Kidney epithelial cell (primary cell): ENCODE measurements around the gene PARG. TPM values are rescaled to one million over a fixed set of nuclear protein-coding genes. Genes with fewer than 3 reads are reported as not detected.
"Not testable (repeated sequence)": the region's sequence is repeated elsewhere in the genome, so short reads cannot be mapped to it uniquely, and the experiment has no call there.

Experiments
- DNase-seq: peaks from one replicate; pipeline ENCODE4 v3.0.0-alpha.2; 2010; ENCODE audit warnings: low read depth
- H3K27me3 ChIP-seq: 2 replicates; pipeline ENCODE4 v1.6.0; 2011; ENCODE audit warnings: low read length; ENCODE audit not compliant: control insufficient read depth, insufficient read depth
- H3K36me3 ChIP-seq: 2 replicates; pipeline ENCODE4 v1.5.1; 2011; ENCODE audit warnings: low read length; ENCODE audit not compliant: control insufficient read depth, insufficient read depth
- H3K4me3 ChIP-seq: 2 replicates; pipeline ENCODE4 v1.5.1; 2011; ENCODE audit warnings: low read depth, mild to moderate bottlenecking, control low read depth, low read length
- total RNA-seq: library from RNA; depleted of rRNA; stranded (reverse); fragments of >200 nt; gene quantifications from 2 replicates; pipeline ENCODE4 v1.2.3, GENCODE V29; 2015
- TF ChIP-seq, protein P1 (sequence below): IDR thresholded peaks from 2 replicates; pipeline ENCODE4 v1.5.1; 2011; ENCODE audit warnings: mild to moderate bottlenecking, moderate library complexity, low read length, control low read depth, inconsistent platforms; ENCODE audit not compliant: insufficient read depth, poor library complexity, severe bottlenecking

The PARG gene
- total RNA-seq, 1 donor from 2014 or later, result 28.9 TPM

- H3K36me3 ChIP-seq, H3K4me3 ChIP-seq, H3K27me3 ChIP-seq, DNase-seq: not testable (repeated sequence)
Observed at GRCh38 chr10:49923572-49923971, 18.3 kb downstream of the PARG start.

DNA sequence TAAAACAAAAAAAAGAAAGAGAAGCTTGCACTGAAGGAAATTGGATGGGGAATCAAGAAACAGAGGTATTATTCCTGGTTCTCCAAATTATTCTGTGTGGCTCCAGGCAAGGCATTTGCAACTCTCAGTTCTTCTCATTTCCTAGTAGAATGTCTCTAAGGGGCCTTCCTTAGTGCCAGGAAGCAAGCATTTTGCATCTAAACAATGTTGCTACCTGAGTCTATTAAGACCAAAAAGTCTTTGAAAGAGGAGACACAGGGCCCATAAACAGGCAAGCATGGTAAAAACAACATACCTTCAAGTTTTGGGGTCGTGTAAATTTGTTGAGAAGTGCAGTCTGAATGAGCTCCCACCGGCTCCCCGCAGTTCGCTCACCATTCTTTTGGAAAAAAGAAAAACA, 19.8 kb downstream of the PARG start:
- H3K36me3 ChIP-seq, DNase-seq, H3K27me3 ChIP-seq, H3K4me3 ChIP-seq: not testable (repeated sequence)

DNA sequence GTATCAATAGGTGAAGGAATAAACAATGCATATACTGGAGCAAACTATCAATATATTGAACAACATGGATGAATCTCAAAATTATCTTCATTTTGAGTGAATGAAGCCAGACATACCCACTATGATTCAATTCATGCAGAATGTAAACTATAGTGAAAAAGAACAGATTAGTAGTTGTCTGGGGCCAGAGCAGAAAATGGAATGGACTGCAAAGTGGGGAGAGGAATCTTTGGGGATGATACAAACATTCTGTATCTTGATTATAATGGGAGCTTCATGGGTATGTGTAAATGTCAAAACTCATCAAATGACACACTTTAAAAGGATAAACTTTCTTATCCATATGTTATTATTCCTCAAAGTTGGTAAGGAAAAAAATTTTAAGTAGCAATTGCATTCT, 23.9 kb downstream of the PARG start:
- H3K4me3 ChIP-seq, DNase-seq, H3K36me3 ChIP-seq, H3K27me3 ChIP-seq: not testable (repeated sequence)

DNA sequence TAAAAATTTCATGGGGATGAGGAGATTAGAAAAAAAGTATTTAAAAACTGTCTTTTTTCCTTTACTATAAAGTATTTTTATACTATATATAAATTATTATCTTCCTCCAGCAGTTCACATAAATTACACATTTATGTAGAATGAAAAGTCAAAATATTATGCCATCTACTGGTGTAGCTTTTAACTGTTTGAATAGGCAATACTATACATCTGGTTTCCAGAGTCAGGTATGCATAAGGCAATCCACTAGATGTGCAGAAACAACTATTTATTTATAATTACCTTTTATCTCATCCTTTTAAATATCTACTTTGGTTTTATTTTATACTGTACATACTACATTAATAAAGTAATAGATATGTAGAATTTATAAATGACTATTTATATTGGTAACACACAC, 25.4 kb downstream of the PARG start:
- H3K4me3 ChIP-seq, H3K27me3 ChIP-seq, H3K36me3 ChIP-seq, DNase-seq: not testable (repeated sequence)

DNA sequence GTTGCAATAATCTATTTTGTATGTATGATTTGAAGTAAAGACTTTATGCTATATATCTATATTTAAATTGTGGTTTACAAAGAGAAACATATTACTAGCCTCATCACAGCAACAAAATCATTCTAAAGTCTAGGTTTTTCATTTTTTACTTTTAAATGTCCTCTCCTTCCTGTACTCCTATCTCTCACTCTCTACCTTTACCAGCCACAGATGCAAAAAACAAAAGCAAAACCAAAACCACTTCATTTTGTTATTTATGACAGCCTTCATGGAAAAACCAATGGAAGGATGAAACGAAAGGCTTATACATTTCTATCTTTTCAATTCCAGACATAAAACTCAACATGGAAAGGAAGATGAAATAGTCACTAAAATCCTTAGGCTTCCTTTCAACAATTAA, 31.5 kb downstream of the PARG start:
- DNase-seq, H3K4me3 ChIP-seq, H3K27me3 ChIP-seq, H3K36me3 ChIP-seq: not testable (repeated sequence)

GRCh38 chr10:49908290-49909080, 33.3 kb downstream of the PARG start:
- not testable (repeated sequence) for H3K27me3 ChIP-seq, H3K36me3 ChIP-seq, DNase-seq, H3K4me3 ChIP-seq

GRCh38 chr10:49903829-49904228, 38.0 kb downstream of the PARG start:
- DNase-seq, H3K36me3 ChIP-seq: not testable (repeated sequence)

GRCh38 chr10:49900406-49900805, 41.4 kb downstream of the PARG start:
- not testable (repeated sequence) for H3K36me3 ChIP-seq, H3K4me3 ChIP-seq, H3K27me3 ChIP-seq, DNase-seq

More at GRCh38 chr10:49903829-49904228, 38.0 kb downstream of the PARG start:
- not testable (repeated sequence) for H3K27me3 ChIP-seq, H3K4me3 ChIP-seq

DNA sequence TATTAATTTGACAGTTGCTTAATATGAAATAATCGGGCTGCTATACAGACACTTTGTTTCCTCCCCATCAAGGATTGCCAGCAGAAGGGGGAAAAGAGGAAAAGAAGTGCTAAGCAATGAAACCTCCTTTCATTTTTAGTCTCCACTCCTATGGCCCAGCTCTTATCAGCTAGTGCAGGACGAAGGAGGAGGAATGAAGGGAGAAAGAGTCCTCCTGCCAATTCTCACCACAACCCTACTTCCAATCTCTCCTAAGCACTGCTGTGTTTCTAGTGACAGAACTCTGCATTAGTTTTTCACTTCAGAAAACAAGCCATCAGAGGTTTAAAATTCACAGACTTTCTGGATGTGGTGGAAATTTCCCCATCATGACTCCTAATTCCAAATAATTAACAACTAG, 41.8 kb downstream of the PARG start:
- not testable (repeated sequence) for H3K36me3 ChIP-seq, DNase-seq, H3K4me3 ChIP-seq, H3K27me3 ChIP-seq

GRCh38 chr10:49890025-49890424, 51.8 kb downstream of the PARG start:
- TF ChIP-seq, protein P1, sequence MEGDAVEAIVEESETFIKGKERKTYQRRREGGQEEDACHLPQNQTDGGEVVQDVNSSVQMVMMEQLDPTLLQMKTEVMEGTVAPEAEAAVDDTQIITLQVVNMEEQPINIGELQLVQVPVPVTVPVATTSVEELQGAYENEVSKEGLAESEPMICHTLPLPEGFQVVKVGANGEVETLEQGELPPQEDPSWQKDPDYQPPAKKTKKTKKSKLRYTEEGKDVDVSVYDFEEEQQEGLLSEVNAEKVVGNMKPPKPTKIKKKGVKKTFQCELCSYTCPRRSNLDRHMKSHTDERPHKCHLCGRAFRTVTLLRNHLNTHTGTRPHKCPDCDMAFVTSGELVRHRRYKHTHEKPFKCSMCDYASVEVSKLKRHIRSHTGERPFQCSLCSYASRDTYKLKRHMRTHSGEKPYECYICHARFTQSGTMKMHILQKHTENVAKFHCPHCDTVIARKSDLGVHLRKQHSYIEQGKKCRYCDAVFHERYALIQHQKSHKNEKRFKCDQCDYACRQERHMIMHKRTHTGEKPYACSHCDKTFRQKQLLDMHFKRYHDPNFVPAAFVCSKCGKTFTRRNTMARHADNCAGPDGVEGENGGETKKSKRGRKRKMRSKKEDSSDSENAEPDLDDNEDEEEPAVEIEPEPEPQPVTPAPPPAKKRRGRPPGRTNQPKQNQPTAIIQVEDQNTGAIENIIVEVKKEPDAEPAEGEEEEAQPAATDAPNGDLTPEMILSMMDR, result peak; percentile 12
- H3K27me3 ChIP-seq, H3K4me3 ChIP-seq, DNase-seq, H3K36me3 ChIP-seq: not testable (repeated sequence)

DNA sequence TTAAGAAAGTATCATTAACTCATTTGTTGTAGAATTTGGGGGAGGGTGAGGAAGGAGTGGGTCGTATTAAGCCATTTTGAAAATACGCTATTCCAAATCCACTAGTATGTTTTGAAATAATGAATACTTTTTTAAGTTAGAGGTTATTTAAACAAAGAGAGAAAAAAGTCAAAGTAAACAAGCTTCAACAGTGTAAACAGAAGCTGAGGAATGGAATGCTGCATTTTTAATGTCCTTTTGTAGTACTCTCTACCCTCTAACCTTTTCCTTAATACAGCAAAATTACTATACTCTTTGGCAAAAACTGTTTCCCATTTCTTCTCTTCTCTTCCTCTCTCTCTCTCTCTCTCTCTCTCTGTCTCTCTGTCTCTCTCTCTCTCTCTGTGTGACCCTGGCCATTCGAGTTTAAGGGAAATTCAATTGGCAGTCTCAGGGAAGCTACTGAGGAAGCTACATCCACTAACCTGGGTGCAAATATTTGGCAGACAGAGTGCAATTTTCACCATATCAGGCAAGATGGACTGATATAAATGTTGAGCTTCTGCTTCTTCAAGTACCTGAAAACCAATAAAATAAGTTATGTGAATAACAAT, 57.0 kb downstream of the PARG start:
- H3K36me3 ChIP-seq, H3K27me3 ChIP-seq: not testable (repeated sequence)

DNA sequence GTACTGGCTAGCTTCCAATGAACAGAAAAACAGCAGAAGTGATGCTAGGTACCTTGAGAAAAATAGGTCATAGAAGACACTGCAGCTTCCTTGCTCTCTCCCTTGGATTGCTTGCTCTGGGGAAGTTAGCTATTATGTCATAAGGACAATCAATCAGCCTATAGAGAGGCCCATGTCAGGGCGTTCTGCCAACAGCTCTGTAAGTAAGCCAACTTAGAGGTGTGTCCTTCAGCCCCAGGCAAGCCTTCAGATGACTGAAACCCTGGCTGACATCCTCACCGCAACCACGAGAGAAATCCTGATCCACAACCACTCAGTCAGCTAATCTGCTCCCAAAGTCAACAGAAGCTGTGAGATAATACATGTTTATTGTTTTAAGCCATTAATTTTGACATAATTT, 58.0 kb downstream of the PARG start:
- H3K27me3 ChIP-seq, H3K36me3 ChIP-seq, H3K4me3 ChIP-seq, DNase-seq: not testable (repeated sequence)

More for the DNA sequence above, 57.0 kb downstream of the PARG start:
- DNase-seq, H3K4me3 ChIP-seq: not testable (repeated sequence)

DNA sequence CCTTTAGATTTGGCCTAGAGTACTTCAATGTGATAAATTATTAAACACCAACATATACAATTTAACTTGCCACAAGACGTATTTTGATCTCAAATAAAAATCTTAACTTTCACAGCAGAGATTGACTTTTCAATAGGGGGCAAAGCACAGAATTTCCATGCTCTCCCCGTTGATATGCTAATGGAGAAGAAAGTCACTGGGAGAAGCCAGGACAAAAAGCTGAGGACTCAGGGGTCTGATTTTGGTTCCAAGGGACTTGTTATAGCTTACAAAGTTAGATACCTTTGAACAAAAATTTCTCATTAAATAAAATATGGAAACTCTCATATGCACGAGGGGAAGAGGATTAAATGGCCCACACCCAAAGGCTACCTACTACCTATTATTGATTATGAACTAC, 59.5 kb downstream of the PARG start:
- not testable (repeated sequence) for H3K36me3 ChIP-seq, H3K27me3 ChIP-seq, DNase-seq, H3K4me3 ChIP-seq

GRCh38 chr10:49872740-49873139, 69.1 kb downstream of the PARG start:
- not testable (repeated sequence) for H3K4me3 ChIP-seq, H3K27me3 ChIP-seq, H3K36me3 ChIP-seq, DNase-seq
